GM18907 (cell line): Measurements from ENCODE around the gene KIF26A.

Source experiments
- ATAC-seq: cut with Tn5 transposase; IDR thresholded peaks from one replicate; pipeline ENCODE4 v1.9.1; 2021; ENCODE audit warnings: mild to moderate bottlenecking, moderate library complexity; ENCODE audit not compliant: unreplicated experiment

The KIF26A gene

DNA sequence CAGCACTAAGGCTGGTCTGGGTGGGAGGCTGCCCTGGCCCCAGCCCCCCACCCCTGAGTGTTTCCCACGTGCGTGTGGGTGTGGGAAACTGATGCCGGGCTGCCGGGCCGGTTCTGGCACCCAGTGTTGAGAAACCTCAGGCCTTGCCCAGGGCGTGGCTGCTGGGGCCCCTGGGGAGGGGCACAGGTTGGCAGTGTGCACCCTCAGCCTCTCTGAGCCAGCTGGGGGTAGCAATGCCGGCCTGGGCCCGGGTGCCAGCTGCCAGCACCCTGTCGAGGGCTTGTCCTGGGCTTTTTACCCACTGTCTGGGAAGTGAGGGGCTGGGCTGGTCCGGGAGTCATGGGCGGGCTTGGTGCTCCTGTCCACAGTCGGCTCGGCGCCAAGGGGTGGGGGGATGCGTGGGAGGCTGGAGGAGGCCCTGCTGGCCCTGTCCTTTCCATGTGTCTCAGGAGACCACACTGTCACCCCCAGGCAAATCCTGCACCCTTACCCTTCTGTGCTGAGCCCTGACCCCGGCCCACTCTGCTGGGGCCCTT lies 37.2 kb upstream of the KIF26A start:
- no peak for ATAC-seq

DNA sequence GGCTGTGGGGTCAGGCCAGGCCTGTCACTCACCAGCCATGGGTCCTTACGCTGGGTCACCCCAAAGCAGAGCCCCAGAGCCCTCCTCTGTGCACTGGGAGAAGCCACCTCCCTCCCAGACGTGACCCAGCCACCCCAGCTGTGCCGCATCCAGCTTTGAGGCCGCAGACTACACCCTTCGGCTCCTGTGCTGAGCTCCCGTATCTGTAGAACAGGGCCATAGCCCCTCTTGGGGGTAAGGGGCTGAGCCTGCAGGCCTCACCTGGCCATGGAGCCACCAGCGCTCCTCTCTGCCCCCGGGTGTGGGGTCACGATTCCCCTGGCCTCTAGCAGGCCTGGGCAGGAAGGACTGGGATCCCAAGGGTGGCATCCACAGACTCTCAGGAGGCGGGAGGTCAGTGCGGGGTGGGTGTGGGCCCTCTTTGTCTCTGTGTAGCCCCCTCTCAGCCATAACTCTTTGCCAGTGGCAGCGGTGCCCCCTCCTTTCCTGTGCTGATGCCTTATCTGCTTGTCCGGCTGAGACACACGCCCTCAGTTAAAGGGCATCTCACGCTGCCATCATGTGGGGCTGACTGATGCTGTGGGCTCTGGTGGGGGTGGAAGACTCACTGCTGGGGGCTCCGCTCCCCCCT lies 36.6 kb upstream of the KIF26A start:
- no peak for ATAC-seq

DNA sequence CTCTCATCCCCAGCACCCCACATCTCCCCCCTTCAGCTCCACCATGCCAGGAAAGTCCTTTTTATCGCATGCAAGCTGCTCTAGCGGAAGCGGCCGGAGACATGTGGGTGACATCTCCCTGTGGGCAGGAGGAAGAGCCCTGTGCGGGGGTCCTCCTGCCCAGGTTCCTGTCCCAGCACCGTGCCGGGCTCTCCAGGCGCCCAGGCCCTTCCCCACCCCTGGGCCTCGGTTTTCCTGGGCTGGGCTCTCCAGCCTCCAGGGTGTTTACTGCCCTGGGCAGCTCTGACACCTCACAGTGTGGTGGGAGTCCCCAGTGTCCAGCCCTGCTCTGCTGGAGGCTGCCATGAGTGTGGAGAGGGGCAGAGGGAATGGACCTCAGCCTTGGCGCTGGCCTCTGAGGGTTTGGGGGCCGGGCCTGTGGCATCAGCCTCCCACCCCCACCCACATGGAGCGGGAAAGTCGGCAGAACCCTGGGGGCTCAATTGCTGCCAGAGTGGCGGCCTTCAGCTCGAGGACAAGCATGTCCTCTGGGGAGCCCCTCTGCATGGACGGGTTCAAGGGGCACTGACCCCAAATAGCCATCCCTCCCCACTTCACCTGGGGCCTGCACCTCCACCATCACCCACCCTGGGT lies 36.0 kb upstream of the KIF26A start:
- ATAC-seq = no peak

DNA sequence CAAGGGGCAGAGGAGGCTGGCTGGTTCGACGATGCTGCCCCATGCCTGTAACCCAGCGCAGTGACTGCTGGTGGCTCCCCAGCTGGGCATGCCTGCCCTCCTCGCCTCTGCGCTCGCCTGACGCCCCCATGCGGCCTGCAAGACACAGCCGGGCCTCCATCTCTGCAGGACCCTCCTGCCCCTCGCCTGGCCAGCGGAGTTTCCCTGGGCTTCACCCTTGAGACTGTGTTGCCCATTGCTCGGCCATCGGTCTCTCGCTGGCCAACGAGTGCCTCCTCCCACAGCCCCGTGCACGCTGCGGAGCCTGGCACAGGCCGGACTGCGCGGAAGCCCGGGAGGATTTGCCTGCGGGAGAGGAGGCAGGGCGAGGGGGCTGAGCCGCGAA lies 35.3 kb upstream of the KIF26A start:
- no peak for ATAC-seq

DNA sequence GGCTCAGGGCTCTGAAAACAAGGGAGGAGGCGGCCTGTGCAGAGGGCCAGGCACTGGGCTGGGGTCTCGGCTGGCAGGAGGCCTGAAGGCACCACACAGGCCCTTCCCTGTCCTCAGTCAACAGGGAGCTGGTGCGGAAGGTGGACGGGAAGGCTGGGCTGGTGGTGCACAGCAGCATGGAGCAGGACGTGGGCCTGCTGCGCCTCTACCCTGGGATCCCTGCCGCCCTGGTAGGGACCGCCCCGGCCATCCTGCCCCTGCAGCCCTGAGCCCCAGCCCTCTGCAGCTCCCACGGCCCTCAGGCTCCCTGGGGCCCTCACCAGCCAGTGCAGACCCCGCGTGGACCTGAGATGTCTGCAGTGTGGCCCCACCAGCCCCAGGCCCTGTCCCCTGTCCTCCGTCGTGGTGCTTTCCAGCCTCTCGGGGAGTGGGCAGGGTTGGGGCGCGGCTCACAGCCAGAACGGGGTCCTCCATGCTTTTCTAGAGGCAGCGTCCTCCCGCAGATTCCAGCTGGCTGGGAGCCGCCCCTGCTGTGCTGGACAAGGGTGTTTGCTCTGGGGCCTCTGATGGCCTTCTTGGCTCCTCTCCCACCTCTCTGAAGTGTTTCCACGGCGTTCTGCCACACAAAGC lies 34.8 kb upstream of the KIF26A start:
- ATAC-seq = no peak

DNA sequence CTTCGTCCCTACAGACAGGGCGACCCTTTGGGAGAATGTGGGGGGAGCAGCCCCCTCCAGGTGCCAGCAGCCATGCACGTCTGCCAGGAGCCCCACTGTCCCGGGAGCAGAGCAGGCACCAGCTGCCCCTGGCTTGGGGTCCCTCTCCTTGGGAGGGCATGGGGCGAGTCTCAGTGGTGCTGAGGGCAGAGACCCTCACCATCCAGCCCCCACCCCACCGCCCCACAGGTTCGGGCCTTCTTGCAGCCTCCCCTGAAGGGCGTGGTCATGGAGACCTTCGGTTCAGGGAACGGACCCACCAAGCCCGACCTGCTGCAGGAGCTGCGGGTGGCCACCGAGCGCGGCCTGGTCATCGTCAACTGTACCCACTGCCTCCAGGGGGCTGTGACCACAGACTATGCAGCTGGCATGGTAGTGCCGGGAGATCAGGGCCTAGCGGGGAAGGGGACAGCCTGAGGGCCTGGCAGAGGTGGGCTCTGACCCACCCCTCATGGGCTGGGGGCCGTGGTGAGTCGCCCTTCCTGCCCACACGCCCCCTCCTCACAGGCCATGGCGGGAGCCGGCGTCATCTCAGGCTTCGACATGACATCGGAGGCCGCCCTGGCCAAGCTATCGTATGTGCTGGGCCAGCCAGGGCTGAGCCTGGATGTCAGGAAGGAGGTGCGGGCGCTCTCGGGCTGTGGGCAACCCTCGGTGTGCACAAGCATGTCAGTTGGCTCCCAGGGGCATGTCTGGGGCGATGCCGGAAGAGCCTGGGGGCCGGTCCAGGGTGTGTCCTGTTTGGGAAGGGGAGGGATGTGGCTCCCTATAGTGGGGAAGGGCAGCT lies 34.1 kb upstream of the KIF26A start:
- no peak for ATAC-seq

DNA sequence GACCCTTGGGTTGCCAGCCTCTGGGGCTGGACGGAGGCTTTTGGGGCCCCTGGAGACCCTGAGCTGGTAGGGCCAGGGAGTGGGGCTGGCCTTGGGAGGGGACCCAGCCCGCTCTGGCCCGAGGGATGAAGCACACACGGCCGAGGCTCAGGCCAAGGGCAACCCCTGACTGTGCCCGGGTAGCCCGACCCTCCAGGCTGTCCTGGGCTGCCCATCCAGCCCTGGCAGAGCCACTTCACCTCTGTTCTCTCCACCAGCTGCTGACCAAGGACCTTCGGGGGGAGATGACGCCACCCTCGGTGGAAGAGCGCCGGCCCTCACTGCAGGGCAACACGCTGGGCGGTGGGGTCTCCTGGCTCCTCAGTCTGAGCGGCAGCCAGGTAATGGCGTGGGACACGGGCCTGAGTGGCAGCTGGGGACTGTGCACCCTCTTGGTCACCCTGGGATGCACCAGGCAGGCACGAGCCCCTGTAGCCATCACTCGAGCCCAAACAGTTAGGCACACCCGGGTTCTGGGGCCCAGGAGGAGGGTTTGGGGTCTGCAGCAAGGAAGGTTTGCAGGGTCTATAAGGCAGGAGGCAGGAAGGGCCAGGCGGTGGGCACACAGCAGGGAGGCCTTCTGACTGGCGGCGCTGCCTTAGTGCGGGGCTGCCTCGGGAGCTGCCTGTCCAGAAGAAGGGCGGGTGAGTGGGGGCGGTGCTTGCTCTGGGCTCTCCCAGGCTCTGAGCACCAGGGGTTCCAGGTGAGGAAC lies 33.1 kb upstream of the KIF26A start:
- ATAC-seq = no peak

DNA sequence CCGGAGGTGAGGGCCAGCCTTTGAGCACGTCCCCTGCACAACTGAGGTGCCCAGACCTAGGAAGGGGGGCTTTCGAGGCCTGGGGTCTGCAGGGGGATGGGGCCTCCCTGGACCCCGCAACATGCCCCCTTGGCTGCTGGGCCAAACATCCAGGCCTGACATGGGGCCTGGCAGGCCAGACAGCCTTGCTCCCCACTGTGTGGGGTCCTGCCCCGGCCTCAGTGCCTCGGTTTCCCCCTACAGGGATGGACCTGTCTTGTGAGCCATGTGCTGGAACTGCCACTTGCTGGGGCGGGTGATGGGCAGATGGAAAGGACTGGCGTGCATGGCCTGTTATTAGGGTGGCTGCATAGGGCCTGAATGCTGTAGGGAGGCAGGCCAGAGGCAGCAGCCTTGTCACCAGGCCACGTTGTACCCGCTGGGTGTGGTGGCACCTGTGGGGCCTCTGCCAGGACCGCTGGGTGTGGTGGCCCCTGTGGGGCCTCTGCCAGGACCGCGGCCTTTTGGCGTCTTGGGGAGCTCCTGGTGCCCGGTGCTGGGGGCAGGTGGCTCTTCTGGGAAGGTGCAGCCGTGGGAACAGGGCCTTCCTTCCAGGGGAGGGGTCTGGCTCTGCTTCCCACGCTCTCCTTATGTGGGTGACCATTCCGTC lies 32.4 kb upstream of the KIF26A start:
- no peak for ATAC-seq

DNA sequence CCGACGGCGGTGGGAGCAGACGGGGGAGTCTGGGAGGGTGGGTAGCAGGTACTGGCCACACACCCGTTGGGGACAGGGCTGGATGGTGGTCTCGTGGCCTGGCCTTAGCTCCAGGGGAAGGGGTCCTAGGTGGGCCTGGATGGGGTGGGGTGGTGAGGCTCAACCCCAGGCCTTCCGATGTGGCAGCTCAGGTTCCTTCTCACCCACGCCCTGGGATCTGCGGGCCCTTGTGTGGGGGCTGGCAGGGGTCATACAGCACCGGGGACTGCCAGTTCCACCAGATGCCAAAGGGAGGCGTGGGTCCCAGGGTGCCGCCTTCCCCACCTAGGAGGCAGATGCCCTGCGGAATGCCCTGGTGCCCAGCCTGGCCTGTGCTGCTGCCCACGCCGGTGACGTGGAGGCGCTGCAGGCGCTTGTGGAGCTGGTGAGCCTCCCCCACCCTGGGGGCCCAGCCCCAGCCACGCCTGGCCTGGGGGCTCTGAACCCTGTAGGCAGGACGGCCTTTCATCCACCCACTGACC lies 31.9 kb upstream of the KIF26A start:
- ATAC-seq = no peak

DNA sequence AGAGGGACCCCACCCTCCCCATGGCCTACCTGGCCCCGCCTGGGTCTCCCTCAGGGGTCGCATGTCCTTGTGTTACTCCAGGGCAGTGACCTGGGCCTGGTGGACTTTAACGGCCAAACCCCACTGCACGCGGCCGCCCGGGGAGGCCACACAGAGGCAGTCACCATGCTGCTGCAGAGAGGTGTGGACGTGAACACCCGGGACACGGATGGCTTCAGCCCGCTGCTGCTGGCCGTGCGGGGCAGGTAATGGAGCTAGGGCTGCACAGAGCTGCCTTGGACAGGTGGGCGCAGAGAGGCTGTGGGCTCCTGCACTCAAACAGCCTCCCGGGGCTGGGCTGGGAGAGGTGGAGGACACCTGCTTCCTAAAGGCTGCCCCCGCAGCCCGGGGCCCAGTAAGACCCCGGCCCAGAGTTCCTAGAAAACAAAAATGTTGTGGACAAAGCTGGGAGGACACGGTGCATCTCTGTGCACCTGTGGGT lies 31.2 kb upstream of the KIF26A start:
- no peak for ATAC-seq

DNA sequence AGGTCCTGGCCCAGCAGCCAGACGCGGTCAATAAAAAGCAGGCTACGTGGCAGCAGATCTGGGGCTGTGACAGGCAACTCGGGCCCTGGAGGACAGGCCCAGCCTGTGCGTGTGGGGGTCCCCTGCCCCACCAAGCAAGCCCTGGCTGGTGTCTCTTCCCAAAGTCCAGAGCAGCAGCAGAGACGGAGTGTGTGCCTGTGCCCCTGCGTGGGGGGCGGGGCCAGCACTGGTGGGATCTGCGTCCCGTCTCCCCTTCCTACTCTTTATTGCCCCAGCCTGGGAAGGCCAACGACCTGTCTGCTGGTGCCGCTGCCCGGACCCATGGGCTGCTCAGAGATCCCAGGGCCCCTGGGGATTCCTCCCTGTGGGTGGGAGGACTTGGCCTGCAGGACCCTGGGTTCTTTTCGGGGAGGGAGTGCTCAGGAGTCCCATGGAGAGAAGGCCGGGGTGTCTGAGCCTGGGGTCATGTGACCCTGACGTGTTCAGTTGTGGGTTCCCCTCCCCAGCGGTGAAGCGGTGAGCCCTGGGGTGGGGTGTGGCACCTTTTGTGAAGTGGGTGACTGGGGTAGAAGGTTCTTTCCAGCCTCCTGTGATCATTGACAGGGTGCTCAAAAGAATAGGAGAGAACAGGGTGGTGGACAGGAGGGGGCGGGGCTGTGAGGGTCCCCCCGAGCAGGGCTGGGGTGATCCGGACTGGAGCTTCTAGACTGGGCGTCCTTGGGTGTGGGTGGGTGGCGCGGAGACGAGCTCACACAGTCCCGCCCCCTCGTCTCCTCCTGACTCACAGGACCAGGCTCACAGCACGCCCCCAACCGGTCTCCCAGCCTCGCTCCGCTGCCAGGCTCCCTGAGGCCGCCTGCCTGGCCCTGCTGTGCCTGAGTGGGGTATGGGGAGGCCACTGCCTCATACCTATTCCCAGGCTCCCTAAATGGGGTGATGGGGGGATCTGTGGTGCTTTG lies 30.5 kb upstream of the KIF26A start:
- ATAC-seq = no peak

DNA sequence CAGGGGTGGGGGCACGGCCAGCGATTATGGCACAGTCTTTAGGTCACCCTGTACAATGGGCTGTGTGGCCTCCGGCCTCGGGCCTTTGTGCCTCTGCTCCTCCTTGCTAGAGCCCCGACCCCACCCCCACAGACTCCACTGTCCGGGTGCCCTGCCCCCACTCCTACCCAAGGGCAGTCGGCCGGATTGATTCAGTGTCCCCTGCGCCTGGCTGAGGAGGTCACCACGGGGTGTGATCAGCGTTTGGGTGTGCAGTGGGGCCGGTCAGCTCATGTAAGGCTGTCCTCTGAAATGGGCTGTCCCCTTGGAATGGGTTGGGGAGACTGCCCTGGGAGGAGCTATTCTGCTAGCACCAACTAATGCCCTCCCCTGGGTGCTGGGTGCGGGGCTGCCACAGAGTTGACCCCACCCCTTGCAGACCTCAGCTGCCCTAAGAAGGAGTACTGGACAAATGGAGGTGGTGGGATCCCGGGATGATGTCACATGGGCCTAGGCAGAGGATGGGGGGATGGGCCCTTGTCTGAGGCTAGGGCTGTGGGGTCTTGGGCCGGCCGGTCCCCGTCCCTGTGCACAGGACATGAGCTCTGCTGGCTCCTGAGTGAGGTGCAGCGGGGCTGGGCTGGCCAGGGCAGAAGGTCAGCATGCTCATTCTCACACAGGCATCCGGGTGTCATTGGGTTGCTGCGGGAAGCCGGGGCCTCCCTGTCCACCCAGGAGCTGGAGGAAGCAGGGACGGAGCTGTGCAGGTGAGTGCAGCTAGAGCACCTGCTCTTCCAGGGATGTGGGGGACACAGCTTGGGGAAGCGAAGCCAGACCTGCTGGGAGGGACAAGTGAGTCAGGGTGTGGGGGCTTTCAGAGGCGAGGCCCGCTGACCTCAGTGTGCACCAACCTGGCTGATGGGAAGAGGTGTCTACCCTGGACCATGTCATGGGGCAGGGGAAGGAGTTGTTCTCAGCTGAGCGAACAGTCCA lies 29.5 kb upstream of the KIF26A start:
- ATAC-seq = no peak

DNA sequence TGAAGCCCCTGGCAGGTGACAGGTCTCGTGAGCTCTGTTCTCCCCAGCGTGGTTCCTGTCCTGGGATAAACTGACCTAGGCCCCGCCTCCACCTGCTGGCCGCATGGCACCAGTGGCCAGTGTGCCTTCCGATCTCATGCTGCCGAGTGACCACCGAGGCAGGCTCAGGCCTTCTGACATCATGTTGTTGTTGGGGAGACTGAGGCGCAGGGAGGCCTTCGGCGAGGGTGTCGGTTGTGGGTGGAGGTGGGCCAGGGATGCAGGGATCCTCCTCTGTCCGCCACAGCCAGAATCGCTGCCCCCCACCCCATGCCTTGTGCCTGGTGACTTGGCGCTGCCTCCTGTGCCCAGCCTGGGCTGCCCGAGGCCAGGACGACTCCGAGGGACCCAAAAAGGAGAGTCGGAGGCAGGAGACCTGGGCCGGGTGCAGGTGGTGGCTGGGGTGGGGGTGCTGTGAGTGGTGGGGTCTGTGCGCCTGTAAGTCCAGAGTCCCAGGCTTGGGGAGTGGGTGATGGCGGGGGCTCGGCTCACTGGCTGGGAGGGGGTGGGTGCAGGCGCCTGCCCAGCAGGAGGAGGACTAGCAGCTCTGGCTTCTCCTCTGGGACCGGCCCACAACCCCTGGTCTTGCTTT lies 28.5 kb upstream of the KIF26A start:
- ATAC-seq = no peak

DNA sequence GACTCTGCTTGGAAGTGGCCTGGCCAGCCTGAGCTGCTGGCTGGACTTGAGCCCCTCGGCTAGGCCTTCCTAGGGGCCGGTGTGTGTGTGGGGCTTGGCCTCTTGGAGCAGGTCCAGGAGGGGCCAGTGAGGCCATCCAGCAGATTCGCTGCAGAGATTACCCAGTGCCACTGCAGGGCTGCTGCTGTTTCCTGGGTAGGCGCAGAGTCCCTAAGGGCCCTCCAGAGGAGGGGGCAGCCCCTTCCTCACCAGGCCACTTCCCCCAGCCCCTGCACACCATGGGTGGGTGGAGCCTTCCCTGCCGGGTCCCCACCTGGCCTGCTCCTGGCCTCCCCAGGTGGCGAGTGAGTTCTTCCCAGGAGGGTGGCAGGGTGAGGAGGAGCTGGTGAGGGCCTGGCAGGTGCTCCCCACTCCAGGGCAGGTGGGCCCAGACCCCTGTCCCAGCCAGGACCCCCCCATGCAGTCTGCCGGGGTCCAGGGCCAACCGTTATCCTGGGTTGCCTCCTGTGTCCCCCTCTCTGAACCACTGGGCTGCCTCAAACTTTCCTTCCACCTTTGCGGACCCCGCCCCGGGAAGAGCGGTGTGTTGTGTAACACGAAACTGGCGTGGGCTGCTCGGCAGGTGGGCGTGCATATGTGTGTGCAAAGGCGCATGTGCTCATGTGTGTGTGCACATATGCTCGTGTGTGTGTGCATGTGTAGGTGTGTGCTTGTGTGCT lies 27.7 kb upstream of the KIF26A start:
- no peak for ATAC-seq

DNA sequence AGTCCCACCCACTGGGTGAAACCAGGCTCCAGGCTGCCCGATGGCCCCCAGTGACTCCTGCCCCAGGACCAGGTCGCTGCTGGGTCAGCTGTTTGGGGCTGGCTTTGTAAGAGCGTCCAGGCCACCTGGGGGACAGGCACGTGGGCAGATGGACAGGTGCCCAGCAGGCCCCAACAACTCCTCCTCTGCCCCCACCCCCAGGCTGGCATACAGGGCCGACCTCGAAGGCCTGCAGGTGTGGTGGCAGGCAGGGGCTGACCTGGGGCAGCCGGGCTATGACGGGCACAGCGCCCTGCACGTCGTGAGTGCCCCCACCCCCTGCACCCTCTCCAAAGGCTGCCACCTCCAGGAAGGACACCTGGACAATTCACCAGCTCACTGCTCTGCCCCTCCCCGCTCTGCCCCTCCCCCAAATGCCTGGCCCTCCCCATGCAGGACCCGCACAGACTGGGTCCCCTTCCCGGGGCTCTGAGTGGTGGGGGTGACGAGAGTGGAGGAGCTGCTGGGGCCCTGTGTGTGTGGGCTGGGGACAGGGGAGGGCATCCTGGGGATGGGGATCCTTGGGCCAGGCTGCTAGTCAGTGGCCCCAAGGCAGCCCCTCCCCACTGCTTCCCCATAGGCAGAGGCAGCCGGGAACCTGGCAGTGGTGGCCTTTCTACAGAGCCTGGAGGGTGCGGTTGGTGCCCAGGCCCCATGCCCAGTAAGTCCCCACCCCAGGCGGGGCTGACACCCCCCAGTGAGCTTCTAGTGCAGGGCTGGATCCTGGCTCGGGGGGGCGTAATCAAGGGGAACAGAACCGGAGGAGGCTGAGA lies 26.9 kb upstream of the KIF26A start:
- ATAC-seq = no peak

DNA sequence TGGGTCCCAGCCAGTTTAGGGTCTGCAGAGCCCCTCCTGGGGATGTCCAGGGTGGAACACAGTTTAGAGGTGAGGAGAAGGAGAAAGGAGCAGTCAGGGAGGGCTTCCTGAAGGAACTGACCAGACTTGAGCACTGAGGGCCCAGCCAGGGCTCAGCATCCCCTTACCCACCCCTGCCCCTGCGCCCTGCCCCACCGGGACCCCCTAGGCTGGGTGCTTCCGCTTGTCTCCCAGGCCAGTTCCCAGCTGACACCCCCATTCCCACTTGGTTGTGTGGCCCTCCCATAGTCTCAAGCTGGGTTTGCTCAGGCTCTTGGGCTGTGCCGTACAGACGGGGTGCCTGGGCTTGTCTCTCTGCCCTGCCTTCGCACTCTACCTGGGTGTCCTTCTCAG lies 26.3 kb upstream of the KIF26A start:
- ATAC-seq = no peak
